Activated naive CD4-positive, alpha-beta T cell treated with anti-CD3 and anti-CD28 coated beads for 36 hours (primary cell): ENCODE data around the gene DIDO1. TPM values are rescaled to one million over a fixed set of nuclear protein-coding genes. Genes with fewer than 3 reads are reported as not detected.
A peak's percentile ranks its signal among the peaks of the same experiment; 100 is the strongest.

ENCODE experiments used
- CTCF ChIA-PET: fragments of 350-600 bp; sonication (Branson Sonifier 250); formaldehyde crosslinking; loops from one replicate; lab custom pipeline; 2021; ENCODE audit warnings: antibody characterized with exemption; lab: Charles Lee
- DNase-seq: peaks from one replicate; pipeline ENCODE4 v3.0.0-alpha.2; 2020
- H3K27ac Mint-ChIP-seq: one replicate; pipeline ENCODE4 v1.8.0; 2021; ENCODE audit warnings: mild to moderate bottlenecking, mixed read lengths
- H3K27me3 Mint-ChIP-seq: one replicate; pipeline ENCODE4 v1.8.0; 2021; ENCODE audit warnings: low read depth, mixed read lengths
- H3K36me3 Mint-ChIP-seq: one replicate; pipeline ENCODE4 v1.8.0; 2021; ENCODE audit warnings: low read depth, mixed read lengths
- H3K4me1 Mint-ChIP-seq: one replicate; pipeline ENCODE4 v1.8.0; 2021; ENCODE audit warnings: low read depth, mixed read lengths
- H3K4me3 Mint-ChIP-seq: one replicate; pipeline ENCODE4 v1.8.0; 2021; ENCODE audit warnings: mild to moderate bottlenecking, moderate library complexity, mixed read lengths
- H3K9me3 Mint-ChIP-seq: one replicate; pipeline ENCODE4 v1.8.0; 2021; ENCODE audit warnings: mixed read lengths
- intact Hi-C: fragments of 100-400 bp; cut with micrococcal nuclease; formaldehyde crosslinking; loops from one replicate; pipeline ENCODE4 v1.15.1; 2023
- total RNA-seq, 2 experiments: library from RNA; stranded (reverse); gene quantifications; one replicate each; pipeline ENCODE4 v1.2.3, GENCODE V29; 2021

DIDO1 gene
- total RNA-seq, 2 experiments from 2014 or later, result 49.5 to 50.3 TPM

DNA sequence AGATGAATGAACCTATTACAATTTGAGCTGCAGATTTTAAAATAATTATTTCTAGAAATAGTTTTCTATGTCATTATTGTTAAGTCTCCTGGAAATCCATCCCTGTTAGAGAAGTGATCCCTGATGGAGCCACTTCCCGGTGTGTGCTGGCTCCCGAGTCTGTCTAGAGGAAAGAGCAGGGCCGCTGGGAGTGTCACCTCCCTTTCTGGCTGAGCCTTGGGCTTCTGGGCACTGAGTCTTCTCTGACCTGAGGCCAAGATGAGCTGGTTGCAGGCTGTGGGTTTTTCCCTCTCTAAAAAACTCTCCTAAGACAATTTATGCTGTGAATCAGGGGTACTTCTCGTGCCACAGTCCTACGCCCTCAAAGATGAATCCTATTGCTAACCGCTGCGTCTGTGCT is 35.9 kb downstream of the DIDO1 start:
- Mint-ChIP-seq H3K4me1 (peaks cover 35% of the 10 kb centered on the region), H3K27me3 (no peaks in the 10 kb centered on the region), H3K9me3 (no peaks in the 10 kb centered on the region), H3K36me3 (peaks cover 46% of the 10 kb centered on the region), H3K4me3 (no peak overlapping the region), H3K27ac (no peak overlapping the region)
- intact Hi-C loops, result no loop called here
- CTCF ChIA-PET, result interaction anchor here (1.5 to 2.8 kb wide), 3 partner anchors 10 to 68 kb away, joined by 3 to 12 read pairs (median 4); no protein-coding TSS in a partner anchor
- no peak for DNase-seq

GRCh38 chr20:62889871-62890270 is 36.4 kb downstream of the DIDO1 start:
- H3K4me3 Mint-ChIP-seq, result no peak overlapping the region
- intact Hi-C loops, result no loop called here
- no peaks in the 10 kb centered on the region for H3K27me3 Mint-ChIP-seq
- peaks cover 35% of the 10 kb centered on the region for H3K4me1 Mint-ChIP-seq
- CTCF ChIA-PET, result interaction anchor here (0.8 to 2.8 kb wide), 4 partner anchors 8 to 67 kb away, joined by 3 to 12 read pairs (median 4); no protein-coding TSS in a partner anchor
- no peak for DNase-seq
- no peaks in the 10 kb centered on the region for H3K9me3 Mint-ChIP-seq
- peaks cover 42% of the 10 kb centered on the region for H3K36me3 Mint-ChIP-seq
- H3K27ac Mint-ChIP-seq, result no peak overlapping the region

- Mint-ChIP-seq H3K4me1 (peaks cover 35% of the 10 kb centered on the region), H3K27me3 (no peaks in the 10 kb centered on the region), H3K27ac (no peak overlapping the region), H3K36me3 (peaks cover 41% of the 10 kb centered on the region), H3K9me3 (no peaks in the 10 kb centered on the region), H3K4me3 (no peak overlapping the region)
- CTCF ChIA-PET, result interaction anchor here (0.8 to 2.8 kb wide), 3 partner anchors 8 to 12 kb away, joined by 3 to 12 read pairs (median 4); no protein-coding TSS in a partner anchor
- intact Hi-C loops, result no loop called here
- no peak for DNase-seq
Measured at GRCh38 chr20:62889411-62889810, 36.9 kb downstream of the DIDO1 start.

- H3K4me1 Mint-ChIP-seq, result peaks cover 35% of the 10 kb centered on the region
- no peaks in the 10 kb centered on the region for H3K9me3 Mint-ChIP-seq
- no peak overlapping the region for H3K4me3 Mint-ChIP-seq
- H3K27ac Mint-ChIP-seq, result no peak overlapping the region
- no peaks in the 10 kb centered on the region for H3K27me3 Mint-ChIP-seq
- CTCF ChIA-PET, result interaction anchor here (0.8 to 2.8 kb wide), 3 partner anchors 9 to 13 kb away, joined by 3 to 12 read pairs (median 4); no protein-coding TSS in a partner anchor
- DNase-seq, result no peak
- intact Hi-C loops, result no loop called here
- H3K36me3 Mint-ChIP-seq, result peaks cover 36% of the 10 kb centered on the region
Measured at GRCh38 chr20:62888910-62889309, 37.4 kb downstream of the DIDO1 start.

DNA sequence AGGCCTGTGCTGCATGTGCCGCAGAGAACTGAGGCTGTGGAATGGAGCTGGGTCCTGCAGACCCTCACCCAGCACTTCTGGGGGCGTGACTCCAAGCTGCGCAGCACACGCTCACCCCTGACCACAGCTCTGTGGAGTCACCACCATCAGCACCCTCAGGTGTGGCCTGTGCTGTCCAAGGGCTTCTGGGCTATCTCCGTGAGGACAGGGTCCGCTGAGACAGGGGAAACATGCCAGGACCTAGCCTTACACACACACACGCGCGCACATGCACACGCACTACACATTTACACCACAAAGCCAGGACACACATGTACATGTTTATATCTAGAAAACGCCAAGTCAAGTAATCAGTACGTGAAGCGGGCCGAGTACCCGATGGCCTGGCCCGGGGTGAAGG is 37.9 kb downstream of the DIDO1 start:
- Mint-ChIP-seq H3K27ac (no peak overlapping the region), H3K9me3 (no peaks in the 10 kb centered on the region), H3K4me1 (peaks cover 32% of the 10 kb centered on the region), H3K36me3 (peaks cover 31% of the 10 kb centered on the region), H3K4me3 (no peak overlapping the region), H3K27me3 (no peaks in the 10 kb centered on the region)
- intact Hi-C loops, result no loop called here
- CTCF ChIA-PET, result interaction anchor here (2.2 kb wide), 1 partner anchor 11 kb away, joined by 7 read pairs; no protein-coding TSS in a partner anchor
- no peak for DNase-seq

GRCh38 chr20:62887860-62888239 is 38.5 kb downstream of the DIDO1 start:
- Mint-ChIP-seq H3K27me3 (no peaks in the 10 kb centered on the region), H3K4me1 (peaks cover 27% of the 10 kb centered on the region), H3K4me3 (no peak overlapping the region), H3K9me3 (no peaks in the 10 kb centered on the region), H3K36me3 (peaks cover 28% of the 10 kb centered on the region), H3K27ac (no peak overlapping the region)
- CTCF ChIA-PET, result interaction anchor here (0.9 to 2.2 kb wide), 2 partner anchors 11 to 19 kb away, joined by 3 to 7 read pairs; no protein-coding TSS in a partner anchor
- intact Hi-C loops, result no loop called here
- DNase-seq, result no peak

- peaks cover 23% of the 10 kb centered on the region for H3K36me3 Mint-ChIP-seq
- no peak overlapping the region for H3K4me3 Mint-ChIP-seq
Measured at GRCh38 chr20:62887152-62887859, 39.0 kb downstream of the DIDO1 start.

DNA sequence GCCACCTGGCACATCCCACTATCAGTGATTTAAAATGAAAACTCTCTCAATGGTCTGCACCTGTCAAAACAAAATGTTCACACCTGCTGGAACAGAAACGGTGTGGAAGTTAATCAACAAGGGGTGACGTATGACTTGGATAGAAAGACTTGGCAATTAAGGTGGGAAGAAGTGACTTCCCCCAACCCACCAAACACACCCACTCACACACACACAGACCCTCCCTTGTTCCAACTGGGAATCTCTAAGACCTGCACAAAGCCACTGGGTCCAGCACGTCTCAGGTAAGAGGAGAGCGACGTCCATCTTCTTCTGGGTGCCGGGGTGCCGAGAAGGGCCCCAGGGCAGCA is 39.6 kb downstream of the DIDO1 start:
- H3K4me1 Mint-ChIP-seq, result peaks cover 16% of the 10 kb centered on the region
- no peaks in the 10 kb centered on the region for H3K9me3 Mint-ChIP-seq
- CTCF ChIA-PET, result interaction anchor here (2.2 kb wide), 1 partner anchor 13 kb away, joined by 7 read pairs; no protein-coding TSS in a partner anchor
- intact Hi-C loops, result no loop called here
- DNase-seq, result no peak
- H3K4me3 Mint-ChIP-seq, result no peak overlapping the region
- peaks cover 19% of the 10 kb centered on the region for H3K36me3 Mint-ChIP-seq
- no peaks in the 10 kb centered on the region for H3K27me3 Mint-ChIP-seq
- H3K27ac Mint-ChIP-seq, result no peak overlapping the region

More at GRCh38 chr20:62887152-62887859, 39.0 kb downstream of the DIDO1 start:
- H3K4me1 Mint-ChIP-seq, result peaks cover 22% of the 10 kb centered on the region
- CTCF ChIA-PET, result interaction anchor here (0.9 to 2.2 kb wide), 2 partner anchors 12 to 20 kb away, joined by 3 to 7 read pairs; no protein-coding TSS in a partner anchor
- H3K27ac Mint-ChIP-seq, result peak overlapping the region; percentile 50
- intact Hi-C loops, result no loop called here
- DNase-seq, result peak; percentile 40
- no peaks in the 10 kb centered on the region for H3K9me3 Mint-ChIP-seq
- no peaks in the 10 kb centered on the region for H3K27me3 Mint-ChIP-seq

DNA sequence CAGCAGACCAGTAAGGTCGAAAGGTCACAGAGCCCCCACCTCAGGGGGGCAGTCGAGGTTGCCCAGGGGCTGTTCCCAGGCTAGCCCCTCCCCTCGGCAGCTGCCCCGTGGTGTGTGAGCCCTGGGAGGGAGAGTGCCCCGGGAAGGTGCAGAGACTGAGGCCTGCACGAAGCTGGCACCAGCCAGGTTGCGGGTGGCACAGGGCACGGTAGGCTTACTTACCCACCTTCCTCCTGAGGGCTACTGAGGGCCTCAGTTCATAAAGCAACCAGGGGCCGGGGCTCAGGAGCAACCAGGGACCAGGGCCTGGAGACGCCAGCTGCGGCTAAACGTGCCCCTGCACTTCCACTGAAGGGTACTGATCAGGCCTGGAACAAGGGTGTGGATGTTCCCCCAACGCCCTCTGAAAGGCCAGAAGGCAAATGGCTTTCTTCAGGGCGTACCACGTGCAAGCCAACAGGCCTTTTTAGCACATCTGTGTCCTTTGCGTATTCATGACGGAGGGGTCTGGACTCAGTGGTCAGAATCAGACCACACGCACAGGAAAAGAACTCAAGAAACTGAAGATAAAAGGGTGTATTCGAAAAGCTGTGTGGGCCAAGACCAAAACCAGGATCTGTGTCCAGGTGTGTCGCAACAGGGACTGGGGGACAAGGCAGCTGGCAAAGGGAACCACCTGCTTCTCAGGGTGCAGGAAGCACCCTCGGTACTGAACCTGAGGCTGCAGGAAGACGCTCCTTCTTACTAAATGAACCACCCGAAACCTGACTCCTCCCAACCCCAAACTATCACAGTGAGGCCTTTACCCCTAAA is 40.2 kb downstream of the DIDO1 start:
- no peak overlapping the region for H3K27ac Mint-ChIP-seq
- CTCF ChIA-PET, result interaction anchor here (2.2 kb wide), 1 partner anchor 13 kb away, joined by 7 read pairs; no protein-coding TSS in a partner anchor

GRCh38 chr20:62885046-62885895 is 41.0 kb downstream of the DIDO1 start:
- no peak overlapping the region for H3K4me3 Mint-ChIP-seq
- intact Hi-C loops, result no loop called here
- no peaks in the 10 kb centered on the region for H3K9me3 Mint-ChIP-seq
- peaks cover 10% of the 10 kb centered on the region for H3K36me3 Mint-ChIP-seq
- no peak for DNase-seq
- H3K27me3 Mint-ChIP-seq, result no peaks in the 10 kb centered on the region
- H3K4me1 Mint-ChIP-seq, result peaks cover 4% of the 10 kb centered on the region
- no peak overlapping the region for H3K27ac Mint-ChIP-seq
- CTCF ChIA-PET, result no interaction called here

More for the DNA sequence above, 40.2 kb downstream of the DIDO1 start:
- DNase-seq, result no peak
- H3K36me3 Mint-ChIP-seq, result peaks cover 17% of the 10 kb centered on the region
- H3K9me3 Mint-ChIP-seq, result no peaks in the 10 kb centered on the region
- H3K4me1 Mint-ChIP-seq, result peaks cover 10% of the 10 kb centered on the region
- no peak overlapping the region for H3K4me3 Mint-ChIP-seq
- H3K27me3 Mint-ChIP-seq, result no peaks in the 10 kb centered on the region
- intact Hi-C loops, result no loop called here

DNA sequence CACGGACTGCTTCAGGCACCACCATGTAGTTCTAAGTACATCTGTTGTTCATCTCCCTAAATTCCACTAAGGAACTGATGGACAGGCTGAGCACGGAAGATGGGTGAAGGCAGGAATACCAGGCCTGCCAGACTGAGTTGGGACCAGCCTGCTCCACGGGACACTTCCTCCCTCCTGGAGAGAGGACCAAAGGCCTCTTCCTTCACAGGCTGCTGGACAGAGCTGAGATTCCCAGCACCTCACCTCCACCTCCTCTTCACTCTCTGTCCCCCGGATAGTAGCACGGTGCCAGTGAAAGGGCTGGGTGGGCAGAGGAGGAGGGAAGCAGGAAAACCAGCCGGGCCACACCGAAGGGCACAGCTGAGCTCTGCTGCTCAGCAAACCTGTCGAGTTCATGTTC is 41.7 kb downstream of the DIDO1 start:
- no peak for DNase-seq
- CTCF ChIA-PET, result no interaction called here
- H3K27me3 Mint-ChIP-seq, result no peaks in the 10 kb centered on the region

More for the DNA sequence above, 41.7 kb downstream of the DIDO1 start:
- intact Hi-C loops, result no loop called here
- Mint-ChIP-seq H3K9me3 (no peaks in the 10 kb centered on the region), H3K4me1 (peaks cover 4% of the 10 kb centered on the region), H3K4me3 (no peak overlapping the region), H3K36me3 (peaks cover 10% of the 10 kb centered on the region), H3K27ac (no peak overlapping the region)
